Chondrocyte (in vitro differentiated cells): Measurements from ENCODE around the gene POLA1. TPM values are rescaled to one million over a fixed set of nuclear protein-coding genes. Genes with fewer than 3 reads are reported as not detected.
"Not testable (repeated sequence)": the region's sequence is repeated elsewhere in the genome, so short reads cannot be mapped to it uniquely, and the experiment has no call there.

ENCODE experiments used
- DNase-seq: peaks from one replicate; pipeline ENCODE4 v3.0.0; 2021; ENCODE audit warnings: mixed read lengths, low spot score
- H3K27ac Mint-ChIP-seq: one replicate; pipeline ENCODE4 v1.8.0; 2021; ENCODE audit warnings: mild to moderate bottlenecking, moderate library complexity, mixed read lengths; ENCODE audit not compliant: unreplicated experiment
- H3K27me3 Mint-ChIP-seq: 2 replicates; pipeline ENCODE4 v1.8.0; 2021; ENCODE audit warnings: low read depth, mixed read lengths
- H3K36me3 Mint-ChIP-seq: 2 replicates; pipeline ENCODE4 v1.8.0; 2021; ENCODE audit warnings: low read depth, mixed read lengths
- H3K4me1 Mint-ChIP-seq: 2 replicates; pipeline ENCODE4 v1.8.0; 2021; ENCODE audit warnings: low read depth, mild to moderate bottlenecking, mixed read lengths
- H3K4me3 Mint-ChIP-seq: one replicate; pipeline ENCODE4 v1.8.0; 2021; ENCODE audit warnings: mild to moderate bottlenecking, moderate library complexity, mixed read lengths; ENCODE audit not compliant: unreplicated experiment
- H3K9me3 Mint-ChIP-seq: 2 replicates; pipeline ENCODE4 v1.8.0; 2021; ENCODE audit warnings: low read depth, mixed read lengths
- total RNA-seq: library from RNA; stranded (reverse); gene quantifications from 3 replicates; pipeline ENCODE4 v1.2.1, GENCODE V29; 2021
- TF ChIP-seq, protein P1 (sequence below): fragments of 200-600 bp; sonication (generic); IDR thresholded peaks from 2 replicates; pipeline ENCODE4 v1.5.0; 2021; ENCODE audit warnings: antibody characterized with exemption, mild to moderate bottlenecking, moderate library complexity

Gene POLA1
- total RNA-seq, 1 donor from 2014 or later = 10.8 TPM

- Mint-ChIP-seq H3K27me3 (no peaks in the 10 kb centered on the region), H3K4me1 (peaks cover 37% of the 10 kb centered on the region), H3K9me3 (peaks cover 2% of the 10 kb centered on the region), H3K27ac (peak overlapping the region; percentile 84), H3K36me3 (no peaks in the 10 kb centered on the region), H3K4me3 (no peak overlapping the region)
- TF ChIP-seq, protein P1, sequence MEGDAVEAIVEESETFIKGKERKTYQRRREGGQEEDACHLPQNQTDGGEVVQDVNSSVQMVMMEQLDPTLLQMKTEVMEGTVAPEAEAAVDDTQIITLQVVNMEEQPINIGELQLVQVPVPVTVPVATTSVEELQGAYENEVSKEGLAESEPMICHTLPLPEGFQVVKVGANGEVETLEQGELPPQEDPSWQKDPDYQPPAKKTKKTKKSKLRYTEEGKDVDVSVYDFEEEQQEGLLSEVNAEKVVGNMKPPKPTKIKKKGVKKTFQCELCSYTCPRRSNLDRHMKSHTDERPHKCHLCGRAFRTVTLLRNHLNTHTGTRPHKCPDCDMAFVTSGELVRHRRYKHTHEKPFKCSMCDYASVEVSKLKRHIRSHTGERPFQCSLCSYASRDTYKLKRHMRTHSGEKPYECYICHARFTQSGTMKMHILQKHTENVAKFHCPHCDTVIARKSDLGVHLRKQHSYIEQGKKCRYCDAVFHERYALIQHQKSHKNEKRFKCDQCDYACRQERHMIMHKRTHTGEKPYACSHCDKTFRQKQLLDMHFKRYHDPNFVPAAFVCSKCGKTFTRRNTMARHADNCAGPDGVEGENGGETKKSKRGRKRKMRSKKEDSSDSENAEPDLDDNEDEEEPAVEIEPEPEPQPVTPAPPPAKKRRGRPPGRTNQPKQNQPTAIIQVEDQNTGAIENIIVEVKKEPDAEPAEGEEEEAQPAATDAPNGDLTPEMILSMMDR = no peak
- DNase-seq = no peak
Observed at GRCh38 chrX:24862343-24862742, 168.6 kb downstream of the POLA1 start.

GRCh38 chrX:24863779-24864178 is 170.1 kb downstream of the POLA1 start:
- not testable (repeated sequence) for H3K9me3 Mint-ChIP-seq, DNase-seq, H3K36me3 Mint-ChIP-seq, H3K4me3 Mint-ChIP-seq, H3K27me3 Mint-ChIP-seq
- peaks cover 44% of the 10 kb centered on the region for H3K4me1 Mint-ChIP-seq
- H3K27ac Mint-ChIP-seq = peak overlapping the region; percentile 49

- TF ChIP-seq, protein P1 = no peak
- DNase-seq = no peak
- H3K27me3 Mint-ChIP-seq = no peaks in the 10 kb centered on the region
- no peak overlapping the region for H3K4me3 Mint-ChIP-seq
- peaks cover 3% of the 10 kb centered on the region for H3K9me3 Mint-ChIP-seq
- H3K27ac Mint-ChIP-seq = peak overlapping the region; percentile 41
- H3K4me1 Mint-ChIP-seq = peaks cover 21% of the 10 kb centered on the region
- H3K36me3 Mint-ChIP-seq = peaks cover 1% of the 10 kb centered on the region
Observed at GRCh38 chrX:24870143-24870542, 176.4 kb downstream of the POLA1 start.

GRCh38 chrX:24874604-24875247 is 181.0 kb downstream of the POLA1 start:
- H3K4me3 Mint-ChIP-seq = no peak overlapping the region
- no peaks in the 10 kb centered on the region for H3K36me3 Mint-ChIP-seq
- peaks cover 43% of the 10 kb centered on the region for H3K4me1 Mint-ChIP-seq
- DNase-seq = no peak
- H3K27ac Mint-ChIP-seq = no peak overlapping the region
- TF ChIP-seq, protein P1 = no peak
- H3K27me3 Mint-ChIP-seq = no peaks in the 10 kb centered on the region
- peaks cover under 1% of the 10 kb centered on the region for H3K9me3 Mint-ChIP-seq

DNA sequence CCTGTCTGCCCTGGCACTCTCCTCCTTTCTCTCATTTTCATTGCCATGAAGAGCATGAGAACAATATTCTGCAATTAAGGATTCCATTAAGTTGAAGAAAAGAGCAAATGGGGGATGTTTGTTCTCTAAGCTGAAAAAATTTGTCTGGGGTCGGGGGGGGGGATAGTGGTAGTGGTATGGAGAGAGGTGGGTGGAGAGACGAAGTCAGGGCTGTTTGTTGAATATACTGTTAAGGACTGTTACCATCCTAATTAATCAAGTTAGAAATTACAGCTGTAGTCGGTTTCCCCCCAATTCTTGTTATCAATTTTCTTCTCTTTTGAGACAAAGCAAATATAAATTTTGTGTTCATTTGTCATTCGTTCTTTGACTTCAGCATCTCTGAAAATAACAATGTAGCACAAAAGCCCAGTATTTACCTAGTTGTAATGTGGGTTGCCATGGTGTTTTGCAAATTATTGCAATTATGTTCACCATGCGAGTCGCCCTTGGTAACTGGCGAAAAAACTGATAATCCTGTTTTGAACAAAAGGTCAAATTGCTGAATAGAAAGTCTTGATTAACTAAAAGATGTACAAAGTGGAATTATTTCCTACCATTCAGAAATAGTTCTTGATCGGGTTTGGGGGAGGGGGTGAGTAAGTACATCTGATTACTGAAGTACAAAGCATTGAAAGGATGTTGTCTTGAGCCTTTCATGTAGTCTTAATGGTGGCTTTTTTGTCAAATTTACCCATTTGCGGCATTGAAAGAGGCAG is 183.0 kb downstream of the POLA1 start:
- Mint-ChIP-seq H3K4me1 (peaks cover 36% of the 10 kb centered on the region), H3K9me3 (no peaks in the 10 kb centered on the region), H3K36me3 (peaks cover 3% of the 10 kb centered on the region), H3K4me3 (no peak overlapping the region), H3K27me3 (no peaks in the 10 kb centered on the region), H3K27ac (no peak overlapping the region)
- DNase-seq = no peak
- TF ChIP-seq, protein P1 = no peak
